ENCODE data around the gene RAB18.
"Not testable (repeated sequence)": the region's sequence is repeated elsewhere in the genome, so short reads cannot be mapped to it uniquely, and the experiment has no call there.

Gene RAB18

DNA sequence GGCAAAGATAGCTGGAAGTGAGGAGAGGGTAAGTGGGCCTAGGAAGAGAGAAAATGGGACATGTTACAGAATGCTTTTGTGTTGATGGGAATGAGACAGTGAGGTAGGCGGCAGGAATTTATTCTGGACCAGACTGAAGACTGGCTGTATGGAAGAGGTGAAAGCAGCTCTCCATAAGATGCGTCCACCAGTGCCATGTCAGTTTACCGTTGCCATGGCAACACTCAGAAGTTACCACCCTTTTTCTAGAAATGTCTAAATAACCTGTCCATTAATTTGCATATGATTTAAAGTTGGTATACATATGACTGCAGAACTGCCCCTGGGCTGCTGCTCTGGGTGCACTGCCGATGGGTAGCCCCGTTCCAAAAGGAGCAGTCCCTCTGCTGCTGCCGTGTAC, 46.7 kb downstream of the RAB18 start:
- no peak for DNase-seq

DNA sequence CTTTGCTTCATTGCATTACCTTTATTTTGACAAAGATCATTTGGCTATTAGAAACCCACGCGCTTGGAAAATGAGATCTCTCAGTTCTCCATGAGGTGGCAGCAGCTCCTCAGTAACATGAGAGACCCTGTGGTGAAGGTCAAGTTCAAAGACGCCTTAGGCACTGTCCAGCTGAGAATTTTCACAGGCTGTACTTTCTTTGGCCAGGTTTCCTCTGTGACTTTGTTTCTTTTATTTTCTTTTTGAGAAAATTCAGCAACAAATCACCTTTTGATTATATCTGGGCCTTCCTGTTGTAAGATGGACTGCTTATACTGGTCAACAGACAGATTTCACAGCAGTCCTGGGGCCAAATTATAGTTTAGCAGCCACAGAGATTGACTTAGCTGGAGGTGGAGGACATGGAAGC, 54.5 kb downstream of the RAB18 start:
- no peak for DNase-seq

DNA sequence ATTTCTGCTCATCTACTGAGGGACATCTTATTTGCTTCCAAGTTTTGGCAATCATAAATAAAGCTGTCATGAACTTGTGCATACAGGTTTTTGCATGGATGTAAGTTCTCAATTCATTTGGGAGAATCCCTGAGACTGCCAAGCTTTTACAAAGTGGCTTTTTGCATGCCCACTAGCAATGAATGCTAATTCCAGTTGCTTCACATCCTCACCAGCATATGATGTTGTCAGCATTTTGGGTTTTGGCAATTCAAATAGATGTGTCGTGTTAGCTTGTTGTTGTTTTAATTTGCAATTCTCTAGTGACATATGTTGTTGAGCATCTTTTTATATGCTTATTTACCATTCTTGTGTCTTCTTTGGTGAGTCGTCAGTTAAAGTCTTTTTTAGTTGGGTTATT, 57.2 kb downstream of the RAB18 start:
- DNase-seq = no peak

GRCh38 chr10:27564398-27564797, 60.3 kb downstream of the RAB18 start:
- DNase-seq = no peak

- DNase-seq = no peak
These were observed 60.8 kb downstream of the RAB18 start for GRCh38 chr10:27564880-27565279.

GRCh38 chr10:27568196-27569175, 64.4 kb downstream of the RAB18 start:
- no peak for DNase-seq

DNA sequence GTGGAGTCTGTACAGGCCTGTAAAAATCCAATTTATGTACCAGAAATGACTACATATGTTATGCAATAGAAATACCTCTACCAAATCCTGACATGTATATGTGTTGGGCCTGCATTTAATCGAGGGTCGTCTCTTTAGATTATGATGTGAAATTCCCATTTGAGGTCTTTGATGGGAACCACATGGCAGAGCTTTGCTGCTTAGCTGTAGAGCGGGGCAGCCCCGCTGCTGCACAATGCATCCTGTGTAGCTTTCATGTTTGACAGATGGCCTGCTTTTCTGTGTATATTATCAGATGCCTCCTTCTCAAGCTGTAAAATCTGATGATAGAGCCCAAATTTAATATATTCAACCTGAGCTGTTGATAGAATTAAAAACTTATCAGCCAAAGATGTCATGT, 65.8 kb downstream of the RAB18 start:
- DNase-seq = no peak

DNA sequence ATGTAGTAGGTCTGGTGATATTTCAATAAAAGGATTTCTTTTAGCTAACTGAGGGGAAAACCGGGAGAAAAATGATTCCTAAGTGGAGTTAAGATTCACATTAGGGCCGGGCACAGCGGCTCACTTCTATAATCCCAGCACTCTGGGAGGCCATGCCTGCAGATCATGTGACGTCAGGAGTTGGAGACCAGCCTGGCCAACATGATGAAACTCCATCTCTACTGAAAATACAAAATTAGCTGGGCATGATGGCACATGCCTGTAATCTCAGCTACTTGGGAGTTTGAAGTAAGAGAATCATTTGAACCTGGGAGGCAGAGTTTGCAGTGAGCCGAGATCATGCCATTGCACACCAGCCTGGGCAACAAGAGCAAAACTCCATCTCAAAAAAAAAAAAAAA, 72.9 kb downstream of the RAB18 start:
- not testable (repeated sequence) for DNase-seq

DNA sequence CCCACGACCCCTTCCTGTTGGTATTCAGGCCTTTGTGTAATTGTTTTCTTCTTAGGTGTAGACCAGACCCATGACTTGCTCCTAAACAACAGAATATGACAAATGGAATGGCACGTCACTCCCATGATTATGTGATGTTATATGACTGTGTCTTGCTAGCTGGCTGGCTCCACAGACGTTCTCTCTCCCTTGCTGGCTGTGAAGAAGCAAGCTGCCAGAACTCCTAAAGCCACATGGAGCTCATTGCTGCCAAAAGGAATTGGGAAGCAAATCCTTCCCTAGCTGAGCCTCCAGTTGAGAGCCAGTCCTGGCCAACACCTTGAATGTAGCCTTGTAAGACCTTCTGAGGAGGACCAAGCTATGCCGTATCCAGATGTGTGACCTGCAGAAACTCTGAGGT, 74.2 kb downstream of the RAB18 start:
- DNase-seq = no peak

GRCh38 chr10:27581225-27581624, 77.1 kb downstream of the RAB18 start:
- no peak for DNase-seq

GRCh38 chr10:27584302-27584701, 80.2 kb downstream of the RAB18 start:
- DNase-seq = no peak

Measured in activated T-cell treated with anti-CD3 and anti-CD28 coated beads, Interleukin-2, amount 50 U/mL, for 1 hour (primary cell).